Activated naive CD4-positive, alpha-beta T cell treated with Interleukin-2 at 50 U/mL for 16 hours (primary cell): ENCODE results near the gene NR1H2.
"Not testable (repeated sequence)": the region's sequence is repeated elsewhere in the genome, so short reads cannot be mapped to it uniquely, and the experiment has no call there.

Experiments used
- DNase-seq: peaks from one replicate; pipeline ENCODE4 v3.0.0-alpha.2; 2020

The NR1H2 gene

DNA sequence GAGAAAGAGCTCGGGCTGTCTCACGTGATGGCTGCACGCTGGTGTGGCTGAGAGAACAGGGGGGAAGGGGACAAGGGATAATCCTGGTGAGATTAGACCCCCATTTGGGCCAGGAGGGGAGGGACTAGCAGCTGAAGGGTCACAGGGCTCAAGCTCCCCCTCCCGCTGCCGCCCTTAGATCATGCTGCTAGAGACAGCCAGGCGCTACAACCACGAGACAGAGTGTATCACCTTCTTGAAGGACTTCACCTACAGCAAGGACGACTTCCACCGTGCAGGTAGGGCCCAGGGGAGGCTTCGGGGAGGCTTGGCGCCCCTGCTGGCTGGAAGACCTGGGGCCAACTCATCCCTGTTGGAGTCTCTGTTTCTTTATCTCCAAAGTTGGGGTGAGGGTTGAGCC lies 3.3 kb downstream of the NR1H2 start:
- DNase-seq: no peak

DNA sequence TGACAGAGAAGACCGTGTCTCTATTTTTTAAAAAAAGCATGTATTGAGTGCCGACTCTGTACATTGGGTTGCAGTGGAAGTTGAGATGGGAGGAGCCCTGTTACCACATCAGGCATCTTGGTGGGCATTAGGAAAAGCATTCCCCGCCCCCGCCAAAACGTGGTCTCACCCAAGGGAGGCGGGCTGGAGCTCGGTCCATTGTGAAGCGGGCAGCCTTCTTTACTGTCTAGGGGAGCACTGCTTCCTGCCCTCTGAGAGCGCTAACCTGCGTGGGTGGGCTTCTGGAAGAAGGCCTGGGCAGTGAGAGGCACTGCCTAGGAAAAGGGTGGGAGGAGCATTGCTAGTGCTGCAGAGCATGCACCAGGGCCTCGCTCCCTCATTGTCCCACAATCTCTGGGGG lies 3.9 kb downstream of the NR1H2 start:
- no peak for DNase-seq

DNA sequence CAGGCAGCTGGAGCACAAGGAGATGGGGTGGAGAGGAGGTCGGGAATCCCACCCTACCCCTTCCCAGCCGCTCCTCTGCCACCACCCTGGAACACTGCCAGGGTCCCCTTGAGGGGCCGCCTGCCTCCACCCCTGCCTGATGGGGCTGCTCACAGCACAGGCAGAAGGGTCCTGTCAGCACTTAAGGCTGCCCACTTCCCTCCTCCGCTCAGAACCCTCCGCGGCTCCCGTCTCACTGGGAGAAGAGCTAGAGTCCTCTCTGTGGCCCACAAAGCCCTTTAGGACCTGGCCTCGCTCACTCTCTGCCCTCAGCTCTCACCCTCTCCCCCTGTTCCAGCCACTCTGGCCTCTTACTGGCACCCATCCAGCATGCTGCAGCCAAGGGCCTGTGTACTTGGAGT lies 4.5 kb downstream of the NR1H2 start:
- no peak for DNase-seq

- DNase-seq: no peak
Measured at GRCh38 chr19:50381881-50382729, 5.8 kb downstream of the NR1H2 start.

- DNase-seq: no peak
Measured at GRCh38 chr19:50383001-50383851, 7.0 kb downstream of the NR1H2 start.

- peak; percentile 99 for DNase-seq
Measured at GRCh38 chr19:50383852-50384684, 7.8 kb downstream of the NR1H2 start, which contains the start of gene POLD1. Gene POLD1, plus strand, starts transcription at chr19:50384347. Its CDS starts 14,505 bp downstream, at chr19:50398852.

DNA sequence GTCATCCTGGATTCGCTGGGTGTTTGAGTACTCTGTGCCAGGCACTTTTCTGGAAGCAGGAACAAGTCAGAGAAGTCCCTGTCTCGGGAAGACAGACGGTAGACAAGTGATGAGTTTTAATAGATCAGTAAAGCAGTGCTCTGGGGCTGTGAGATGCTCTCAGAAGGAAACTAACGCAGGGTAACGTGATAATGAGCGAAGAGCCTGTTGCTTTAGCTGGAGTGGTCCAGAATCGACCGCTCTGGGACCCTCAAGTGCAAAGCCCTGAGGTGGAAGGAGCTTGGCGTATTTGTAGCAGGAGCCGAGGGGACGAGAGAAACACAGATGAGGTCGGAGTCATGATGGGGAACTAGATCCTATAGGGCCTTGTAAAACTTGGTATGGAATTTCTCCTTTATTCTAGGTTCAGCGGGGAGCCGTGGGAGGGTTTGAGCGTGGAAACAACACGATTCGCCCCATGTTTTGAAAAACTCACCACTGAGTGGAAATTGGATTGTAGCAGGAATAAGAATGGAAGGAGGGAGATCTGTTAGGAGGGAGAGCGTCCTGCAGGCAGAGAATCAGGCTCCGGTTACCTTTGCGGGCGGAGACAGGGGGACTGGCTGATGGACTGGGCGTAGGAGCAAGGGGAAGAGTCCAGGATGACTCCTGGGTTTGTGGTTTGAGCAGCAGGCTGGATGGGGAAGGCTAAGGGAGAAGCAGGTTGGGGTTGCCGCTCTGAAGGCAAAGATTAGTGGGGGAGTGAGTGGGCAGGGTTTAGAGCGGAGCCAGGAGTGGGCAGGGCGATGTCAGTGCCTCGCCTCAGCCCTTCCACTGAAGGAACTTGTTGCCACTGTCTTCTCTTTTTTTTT lies 8.7 kb downstream of the NR1H2 start:
- DNase-seq: no peak

GRCh38 chr19:50387176-50387867 lies 11.1 kb downstream of the NR1H2 start:
- DNase-seq: no peak

- no peak for DNase-seq
Measured at GRCh38 chr19:50387868-50388245, 11.6 kb downstream of the NR1H2 start.

DNA sequence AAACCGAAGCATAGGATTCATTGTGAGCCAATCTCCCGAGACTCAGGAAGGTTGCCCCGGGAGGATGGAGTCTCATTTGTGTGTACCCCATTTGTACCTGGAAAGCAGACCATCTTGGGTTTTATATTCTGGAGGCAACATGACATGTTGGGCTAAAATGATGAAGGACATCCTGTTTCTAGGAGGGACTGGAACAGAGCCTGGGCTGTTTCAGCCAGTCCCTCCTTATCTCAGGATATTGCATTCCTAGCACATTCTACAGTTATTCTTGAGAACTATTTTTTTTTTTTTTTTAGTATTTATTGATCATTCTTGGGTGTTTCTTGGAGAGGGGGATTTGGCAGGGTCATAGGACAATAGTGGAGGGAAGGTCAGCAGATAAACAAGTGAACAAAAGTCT lies 14.0 kb downstream of the NR1H2 start:
- not testable (repeated sequence) for DNase-seq

GRCh38 chr19:50390952-50391351 lies 14.7 kb downstream of the NR1H2 start:
- DNase-seq: not testable (repeated sequence)

- no peak for DNase-seq
Measured at GRCh38 chr19:50392759-50393158, 16.5 kb downstream of the NR1H2 start.

DNA sequence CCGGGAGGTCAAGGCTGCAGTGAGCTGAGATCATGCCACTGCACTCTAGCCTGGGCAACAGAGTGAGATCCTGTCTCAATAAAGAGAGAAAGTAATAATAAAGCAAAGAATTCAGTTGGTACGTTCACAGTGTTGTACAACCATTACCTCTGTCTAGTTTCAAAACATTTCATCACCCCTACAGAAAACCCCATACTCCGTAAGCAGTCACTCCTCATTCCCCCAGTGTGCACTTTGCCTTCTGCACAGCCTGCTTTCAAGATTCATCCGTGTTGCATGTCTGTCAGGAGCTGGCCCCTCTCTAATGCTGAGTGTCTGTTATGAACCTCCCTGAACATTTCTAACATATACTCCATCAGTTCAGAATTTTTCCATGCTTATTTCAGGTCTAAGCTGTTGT lies 17.3 kb downstream of the NR1H2 start:
- no peak for DNase-seq

DNA sequence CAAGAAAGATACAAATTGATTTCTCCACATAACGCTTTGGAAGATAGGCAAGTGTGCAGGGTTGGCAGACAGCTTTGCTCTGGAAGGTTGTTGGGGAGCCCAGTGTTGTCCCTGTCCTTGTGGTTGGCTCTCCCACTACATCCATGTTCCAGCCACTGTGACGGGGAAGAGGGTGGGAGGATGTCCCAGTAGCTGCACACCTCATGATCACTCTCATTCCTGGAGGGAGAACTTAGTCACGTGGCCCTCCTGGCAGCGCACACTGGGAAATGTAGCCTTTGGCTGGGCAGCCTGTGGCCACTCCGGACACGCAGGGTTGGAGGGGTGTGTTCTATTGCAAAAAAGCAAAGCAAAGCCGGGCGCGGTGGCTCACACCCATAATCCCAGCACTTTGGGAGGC lies 17.8 kb downstream of the NR1H2 start:
- DNase-seq: no peak

DNA sequence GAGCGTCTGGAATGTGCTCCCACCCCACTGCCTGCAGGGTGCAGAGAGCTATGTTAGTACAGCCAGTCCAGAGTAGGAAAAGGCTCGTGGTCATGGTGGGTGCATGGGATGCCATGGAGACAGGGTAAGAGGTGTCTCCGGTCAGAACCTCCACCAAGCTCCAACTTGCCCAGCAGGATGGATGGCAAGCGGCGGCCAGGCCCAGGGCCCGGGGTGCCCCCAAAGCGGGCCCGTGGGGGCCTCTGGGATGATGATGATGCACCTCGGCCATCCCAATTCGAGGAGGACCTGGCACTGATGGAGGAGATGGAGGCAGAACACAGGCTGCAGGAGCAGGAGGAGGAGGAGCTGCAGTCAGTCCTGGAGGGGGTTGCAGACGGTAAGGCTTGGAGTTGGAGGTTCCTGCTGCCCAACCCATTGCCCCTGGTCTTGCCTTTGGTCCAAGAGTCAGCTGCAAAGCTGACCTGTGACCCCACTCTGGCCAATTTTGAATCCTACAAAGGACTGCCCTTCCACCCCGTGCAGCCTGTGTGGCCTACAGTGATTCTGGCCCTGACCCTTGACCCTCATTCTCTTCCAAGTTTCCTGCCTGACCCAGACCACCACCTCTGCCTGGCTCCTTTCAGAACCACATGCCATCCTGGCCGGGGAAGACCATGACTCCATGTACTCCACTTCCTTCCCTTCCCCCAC lies 22.6 kb downstream of the NR1H2 start:
- no peak for DNase-seq

DNA sequence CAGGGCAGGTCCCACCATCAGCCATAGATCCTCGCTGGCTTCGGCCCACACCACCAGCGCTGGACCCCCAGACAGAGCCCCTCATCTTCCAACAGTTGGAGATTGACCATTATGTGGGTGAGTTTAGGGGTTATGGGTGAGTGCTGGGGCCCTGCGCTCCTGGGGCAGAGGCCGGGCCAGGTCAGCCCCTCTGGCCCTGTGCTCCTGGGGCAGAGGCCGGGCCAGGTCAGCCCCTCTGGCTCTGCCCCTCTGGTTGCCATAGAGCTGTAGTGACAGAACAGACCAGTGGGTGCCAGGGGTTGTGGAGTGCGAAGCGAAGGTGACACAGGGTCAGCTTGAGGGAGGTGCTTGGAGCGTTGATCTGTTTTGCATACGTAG lies 23.1 kb downstream of the NR1H2 start:
- DNase-seq: no peak

DNA sequence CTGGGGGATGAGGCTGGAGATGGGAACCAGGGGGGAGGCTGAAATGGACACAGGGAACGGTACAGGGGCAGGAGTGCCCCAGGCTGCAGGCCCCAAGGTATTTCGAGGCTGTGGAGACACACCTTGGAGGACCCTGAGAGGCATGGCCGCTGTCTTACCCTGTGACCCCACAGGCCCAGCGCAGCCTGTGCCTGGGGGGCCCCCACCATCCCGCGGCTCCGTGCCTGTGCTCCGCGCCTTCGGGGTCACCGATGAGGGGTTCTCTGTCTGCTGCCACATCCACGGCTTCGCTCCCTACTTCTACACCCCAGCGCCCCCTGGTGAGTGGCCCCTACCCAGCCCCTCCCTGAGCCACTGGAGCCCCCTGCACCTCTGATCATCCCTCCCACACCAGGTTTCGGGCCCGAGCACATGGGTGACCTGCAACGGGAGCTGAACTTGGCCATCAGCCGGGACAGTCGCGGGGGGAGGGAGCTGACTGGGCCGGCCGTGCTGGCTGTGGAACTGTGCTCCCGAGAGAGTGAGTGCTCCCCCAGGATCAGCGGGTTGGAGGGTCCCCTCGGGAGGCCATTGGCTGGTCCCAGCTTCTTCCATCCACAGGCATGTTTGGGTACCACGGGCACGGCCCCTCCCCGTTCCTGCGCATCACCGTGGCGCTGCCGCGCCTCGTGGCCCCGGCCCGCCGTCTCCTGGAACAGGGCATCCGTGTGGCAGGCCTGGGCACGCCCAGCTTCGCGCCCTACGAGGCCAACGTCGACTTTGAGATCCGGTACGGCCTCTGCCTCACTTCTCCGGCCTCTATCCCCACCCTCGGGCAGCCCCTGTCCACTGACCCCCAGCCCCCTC lies 25.6 kb downstream of the NR1H2 start:
- no peak for DNase-seq

DNA sequence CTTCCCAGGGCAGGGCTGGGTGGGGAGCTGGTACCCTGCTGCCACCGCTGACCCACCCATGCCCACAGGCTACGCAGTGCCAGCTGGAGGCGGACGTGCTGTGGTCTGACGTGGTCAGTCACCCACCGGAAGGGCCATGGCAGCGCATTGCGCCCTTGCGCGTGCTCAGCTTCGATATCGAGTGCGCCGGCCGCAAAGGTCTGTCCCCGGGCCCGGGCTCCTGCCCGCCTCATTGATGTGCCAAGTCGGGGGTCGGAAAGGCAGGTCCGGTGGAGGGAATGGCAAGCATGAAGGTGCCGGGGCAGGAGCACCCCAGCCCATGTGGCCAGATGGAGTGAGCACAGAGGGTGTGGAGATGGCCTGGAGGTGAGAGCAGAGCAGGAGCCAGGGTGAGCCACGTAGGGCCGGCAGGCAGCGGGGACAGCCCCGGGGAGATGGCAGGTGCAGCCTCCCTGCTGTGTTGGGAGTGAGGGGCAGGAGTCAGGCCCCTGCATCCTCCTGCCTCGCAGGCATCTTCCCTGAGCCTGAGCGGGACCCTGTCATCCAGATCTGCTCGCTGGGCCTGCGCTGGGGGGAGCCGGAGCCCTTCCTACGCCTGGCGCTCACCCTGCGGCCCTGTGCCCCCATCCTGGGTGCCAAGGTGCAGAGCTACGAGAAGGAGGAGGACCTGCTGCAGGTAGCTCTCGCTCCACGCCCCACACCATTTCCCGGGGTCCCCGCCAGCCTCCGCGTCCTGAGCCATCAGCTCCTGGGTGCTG lies 26.5 kb downstream of the NR1H2 start:
- no peak for DNase-seq

GRCh38 chr19:50406156-50406820 lies 30.0 kb downstream of the NR1H2 start:
- DNase-seq: no peak
